Activated T-helper 2 cell treated with anti-CD3 and anti-CD28 coated beads, Interferon-gamma antibody, Interleukin-2, Interleukin-4, amounts not matched to agents 10 μg/mL and 5 μg/mL and 100 μg/mL, durations not matched to agents 14 hours and 24 hours and 36 hours (primary cell): ENCODE data around the gene NGRN. TPM values are rescaled to one million over a fixed set of nuclear protein-coding genes. Genes with fewer than 3 reads are reported as not detected.
"Not testable (repeated sequence)": the region's sequence is repeated elsewhere in the genome, so short reads cannot be mapped to it uniquely, and the experiment has no call there.

Experiments used
- DNase-seq: peaks from one replicate; pipeline ENCODE4 v3.0.0; 2021; ENCODE audit warnings: low spot score
- H3K27ac Mint-ChIP-seq: one replicate; pipeline ENCODE4 v1.8.0; 2021; ENCODE audit warnings: mixed read lengths
- H3K27me3 Mint-ChIP-seq: one replicate; pipeline ENCODE4 v1.8.0; 2021; ENCODE audit warnings: low read depth, mixed read lengths
- H3K36me3 Mint-ChIP-seq: one replicate; pipeline ENCODE4 v1.8.0; 2021; ENCODE audit warnings: low read depth, mixed read lengths
- H3K4me1 Mint-ChIP-seq: one replicate; pipeline ENCODE4 v1.8.0; 2021; ENCODE audit warnings: low read depth, mixed read lengths
- H3K4me3 Mint-ChIP-seq: one replicate; pipeline ENCODE4 v1.8.0; 2021; ENCODE audit warnings: low read depth, mild to moderate bottlenecking, moderate library complexity, mixed read lengths
- H3K9me3 Mint-ChIP-seq: one replicate; pipeline ENCODE4 v1.8.0; 2021; ENCODE audit warnings: mixed read lengths
- intact Hi-C: fragments of 100-400 bp; cut with micrococcal nuclease; formaldehyde crosslinking; loops from one replicate; pipeline ENCODE4 v1.15.1; 2023
- total RNA-seq: library from RNA; stranded (reverse); gene quantifications from 2 replicates; pipeline ENCODE4 v1.2.3, GENCODE V29; 2022

The NGRN gene
- total RNA-seq, 1 donor from 2014 or later, result 40.3 TPM

DNA sequence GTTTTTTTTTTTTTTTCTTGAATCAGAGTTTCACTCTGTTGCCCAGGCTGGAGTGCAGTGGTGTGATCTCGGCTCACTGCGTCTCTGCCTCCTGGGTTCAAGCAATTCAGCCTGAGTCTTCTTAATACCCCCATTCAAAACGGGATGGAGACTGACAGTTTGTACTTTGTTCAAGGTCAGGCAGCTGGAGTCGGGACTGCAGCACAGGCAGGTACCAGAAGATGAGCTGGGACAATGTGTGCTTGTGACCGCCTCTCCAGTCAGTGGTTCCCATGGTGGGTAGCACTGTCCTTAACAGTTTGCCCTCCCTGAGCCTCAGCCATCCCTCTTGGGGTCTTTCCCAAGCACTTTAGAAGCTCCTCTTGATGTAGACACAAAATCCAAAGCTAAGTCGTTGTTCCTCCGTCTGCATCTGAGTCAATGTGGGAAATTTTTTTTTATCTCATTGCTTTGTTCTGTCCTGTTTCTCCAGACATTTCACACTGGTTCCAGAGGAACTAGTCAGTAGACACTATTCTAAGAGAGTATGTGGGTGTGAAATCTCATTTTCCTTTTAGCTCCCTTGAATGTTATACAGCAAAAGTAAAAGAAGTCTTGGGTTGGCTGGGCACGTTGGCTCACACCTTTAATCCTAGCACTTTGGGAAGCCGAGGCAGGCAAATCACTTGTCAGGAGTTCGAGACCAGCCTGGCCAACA, 21.4 kb upstream of the NGRN start:
- intact Hi-C loops, result no loop called here
- Mint-ChIP-seq H3K36me3 (peaks cover 9% of the 10 kb centered on the region), H3K4me3 (no peak overlapping the region), H3K9me3 (no peaks in the 10 kb centered on the region), H3K4me1 (peaks cover 12% of the 10 kb centered on the region), H3K27me3 (no peaks in the 10 kb centered on the region), H3K27ac (no peak overlapping the region)
- no peak for DNase-seq

DNA sequence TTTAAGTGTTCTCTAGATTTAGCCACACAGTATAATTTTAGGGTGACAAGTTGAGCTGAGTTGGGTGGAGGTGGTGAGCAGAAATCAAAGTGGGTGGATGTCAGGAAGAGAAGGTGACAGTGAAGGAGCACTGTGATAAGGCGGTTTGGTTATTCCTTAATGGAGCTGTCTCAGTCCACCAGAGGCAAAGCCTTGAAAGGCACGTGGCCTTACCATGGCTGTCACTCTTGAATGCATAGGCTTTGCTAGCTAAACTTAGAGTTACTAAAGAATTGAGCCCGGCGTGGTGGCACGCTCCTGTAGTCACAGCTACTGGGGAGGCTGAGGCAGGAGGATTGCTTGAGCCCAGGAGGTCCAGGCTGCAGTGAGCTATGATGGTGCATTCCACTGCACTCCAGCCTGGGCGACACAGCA, 16.7 kb upstream of the NGRN start:
- H3K9me3 Mint-ChIP-seq, result no peaks in the 10 kb centered on the region
- no peak for DNase-seq
- H3K4me1 Mint-ChIP-seq, result peaks cover 11% of the 10 kb centered on the region
- no peaks in the 10 kb centered on the region for H3K36me3 Mint-ChIP-seq
- no peak overlapping the region for H3K27ac Mint-ChIP-seq
- H3K4me3 Mint-ChIP-seq, result peak overlapping the region; percentile 68
- no peaks in the 10 kb centered on the region for H3K27me3 Mint-ChIP-seq
- intact Hi-C loops, result loop anchor here (1.0 kb wide), 1 partner anchor 17 kb away; the partner anchor contains the start of gene NGRN

DNA sequence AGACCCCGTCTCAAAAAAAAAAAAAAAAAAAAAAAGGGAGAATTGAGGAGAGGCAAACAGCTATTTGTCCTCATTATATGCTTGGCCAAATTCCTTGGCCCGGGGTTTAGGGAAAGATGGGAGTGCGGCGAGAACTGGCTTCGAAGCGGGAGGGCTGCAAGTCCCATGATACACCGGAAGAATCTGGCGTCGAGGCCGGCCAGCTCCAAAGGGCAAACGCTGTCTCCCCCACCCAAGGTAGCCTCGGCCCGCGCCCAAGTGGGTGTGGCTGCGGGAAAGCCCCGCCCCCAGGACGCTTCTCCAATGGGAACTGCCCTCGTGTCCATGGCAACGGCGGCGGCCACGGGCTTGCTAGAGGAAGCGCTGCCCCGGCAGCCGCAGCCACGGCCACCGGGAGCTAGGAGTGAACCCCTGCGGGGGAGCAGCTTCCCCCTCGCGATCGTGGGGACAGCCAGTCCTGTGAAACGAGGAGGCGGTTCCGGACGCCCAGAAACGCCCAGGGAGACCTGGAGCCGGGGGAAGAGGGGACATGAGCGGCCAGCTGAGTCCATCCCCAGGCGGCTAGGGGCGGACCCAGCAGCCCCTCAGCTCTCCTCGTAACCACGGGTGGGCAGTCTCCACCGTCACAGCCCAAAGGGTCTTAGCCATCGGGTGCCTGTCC, 16.1 kb upstream of the NGRN start, which contains the start of gene TTLL13:
TTLL13 (plus strand) TSS at position 354 of the 661 bp plus-strand sequence. CDS start 1,075 bp downstream, outside the sequence.
- Mint-ChIP-seq H3K9me3 (no peaks in the 10 kb centered on the region), H3K36me3 (no peaks in the 10 kb centered on the region), H3K4me3 (peak within 1 kb of the TSS; percentile 73), H3K27ac (no peak within 1 kb of the TSS), H3K4me1 (peaks cover 11% of the 10 kb centered on the region), H3K27me3 (no peaks in the 10 kb centered on the region)
- peak; percentile 78 for DNase-seq
- intact Hi-C loops, result loop anchor here (1.0 kb wide), 1 partner anchor 16 kb away; the partner anchor contains the start of gene NGRN

DNA sequence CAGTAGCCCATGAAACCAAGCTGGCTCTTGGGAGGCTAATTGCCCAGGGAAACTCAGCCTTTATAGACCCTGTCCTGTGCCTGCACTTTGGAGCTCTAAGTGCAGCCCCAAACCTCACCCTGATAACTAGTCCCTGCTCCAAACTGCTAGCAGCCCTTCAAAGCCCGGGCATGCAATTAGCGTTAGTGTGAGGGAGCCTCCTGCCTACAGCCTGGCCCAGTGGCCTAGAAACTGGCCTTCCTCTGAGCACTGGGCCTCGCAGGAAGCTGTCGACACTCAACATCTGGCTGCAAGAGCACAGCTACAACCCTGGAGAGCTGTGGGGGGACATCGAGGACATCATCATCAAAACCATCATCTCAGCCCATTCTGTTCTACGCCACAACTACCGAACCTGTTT, 7.7 kb upstream of the NGRN start:
- Mint-ChIP-seq H3K27ac (no peak overlapping the region), H3K27me3 (no peaks in the 10 kb centered on the region), H3K4me3 (no peak overlapping the region), H3K36me3 (no peaks in the 10 kb centered on the region), H3K9me3 (no peaks in the 10 kb centered on the region), H3K4me1 (peaks cover 12% of the 10 kb centered on the region)
- intact Hi-C loops, result no loop called here
- no peak for DNase-seq

DNA sequence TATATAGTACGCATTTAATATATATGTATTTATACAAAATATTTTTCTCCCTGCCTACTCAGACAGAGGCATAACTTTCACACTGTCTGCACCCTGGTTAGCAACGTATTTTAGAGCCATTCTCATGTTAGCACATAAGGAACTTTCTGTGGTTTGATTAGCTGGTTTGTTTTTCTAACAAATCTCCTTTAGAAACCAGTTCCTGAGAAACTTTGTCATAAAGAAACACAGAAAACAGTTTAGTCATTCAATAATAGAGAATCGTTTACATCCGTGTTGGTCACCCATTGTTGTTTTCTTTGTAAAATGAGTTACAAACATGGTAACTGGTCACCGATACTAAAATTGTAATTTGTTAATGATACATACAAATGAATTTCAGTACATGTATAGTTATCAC, 5.9 kb upstream of the NGRN start:
- no peaks in the 10 kb centered on the region for H3K27me3 Mint-ChIP-seq
- H3K36me3 Mint-ChIP-seq, result no peaks in the 10 kb centered on the region
- no peak for DNase-seq
- H3K4me1 Mint-ChIP-seq, result peaks cover 18% of the 10 kb centered on the region
- no peaks in the 10 kb centered on the region for H3K9me3 Mint-ChIP-seq
- intact Hi-C loops, result no loop called here
- peak overlapping the region; percentile 78 for H3K27ac Mint-ChIP-seq
- H3K4me3 Mint-ChIP-seq, result no peak overlapping the region

DNA sequence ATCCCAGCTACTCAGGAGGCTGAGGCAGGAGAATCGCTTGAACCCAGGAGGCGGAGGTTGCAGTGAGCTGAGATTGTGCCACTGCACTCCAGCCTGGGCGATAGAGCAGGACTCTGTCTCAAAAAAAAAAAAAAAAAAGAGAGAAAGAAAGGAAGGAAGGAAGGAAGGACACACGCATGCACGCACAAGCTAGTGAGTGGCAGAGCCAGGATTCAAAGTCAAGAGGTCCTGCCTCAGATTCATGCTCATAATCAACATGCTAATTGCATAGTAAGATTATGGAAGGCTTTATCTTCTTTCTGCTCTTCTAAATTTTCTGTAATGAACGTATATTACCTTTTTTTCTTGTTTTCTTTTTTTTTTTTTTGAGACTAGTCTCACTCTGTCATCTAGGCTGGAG, 4.7 kb upstream of the NGRN start:
- H3K36me3 Mint-ChIP-seq, H3K27me3 Mint-ChIP-seq, H3K4me3 Mint-ChIP-seq, DNase-seq, H3K27ac Mint-ChIP-seq, intact Hi-C loops, H3K9me3 Mint-ChIP-seq: not testable (repeated sequence)
- H3K4me1 Mint-ChIP-seq, result peaks cover 23% of the 10 kb centered on the region

DNA sequence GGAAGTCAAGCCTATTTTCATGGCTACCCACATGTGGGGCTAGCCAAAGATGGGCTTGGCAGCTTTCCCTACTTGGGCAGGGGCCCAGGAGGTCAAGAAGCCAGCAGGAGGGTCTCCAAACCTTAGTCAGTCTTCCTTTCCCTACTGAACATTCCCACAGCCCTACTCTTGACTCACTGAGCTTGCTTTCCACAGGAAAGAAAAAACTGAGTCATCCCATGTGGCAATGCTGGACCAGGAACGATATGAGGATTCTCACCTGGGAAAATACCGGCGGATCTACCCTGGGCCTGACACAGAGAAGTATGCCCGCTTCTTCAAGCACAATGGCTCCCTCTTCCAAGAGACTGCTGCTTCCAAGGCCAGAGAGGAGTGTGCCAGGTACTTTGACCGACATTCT, 3.7 kb upstream of the NGRN start:
- no peak for DNase-seq
- H3K9me3 Mint-ChIP-seq, result no peaks in the 10 kb centered on the region
- H3K27me3 Mint-ChIP-seq, result no peaks in the 10 kb centered on the region
- peaks cover 12% of the 10 kb centered on the region for H3K36me3 Mint-ChIP-seq
- H3K27ac Mint-ChIP-seq, result no peak overlapping the region
- H3K4me3 Mint-ChIP-seq, result no peak overlapping the region
- peaks cover 26% of the 10 kb centered on the region for H3K4me1 Mint-ChIP-seq
- intact Hi-C loops, result no loop called here

DNA sequence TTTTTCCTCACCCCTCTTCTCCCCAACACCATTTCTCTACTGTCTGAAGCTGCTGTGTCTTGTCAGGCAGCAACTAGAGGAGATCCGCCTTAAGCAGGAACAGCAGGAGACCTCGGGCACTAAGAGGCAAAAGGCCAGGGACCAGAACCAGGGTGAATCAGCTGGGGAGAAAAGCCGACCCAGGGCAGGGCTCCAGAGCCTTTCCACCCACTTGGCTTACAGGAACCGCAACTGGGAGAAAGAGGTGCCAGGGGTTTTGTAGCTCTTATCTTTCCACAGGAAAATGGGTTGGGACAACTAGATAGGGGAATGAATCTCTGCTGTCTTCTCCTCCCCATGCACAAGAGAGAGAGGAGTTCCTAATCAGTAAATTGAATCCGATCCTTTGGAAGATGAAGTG, 3.0 kb upstream of the NGRN start:
- H3K4me3 Mint-ChIP-seq, result no peak overlapping the region
- no peaks in the 10 kb centered on the region for H3K27me3 Mint-ChIP-seq
- no peaks in the 10 kb centered on the region for H3K9me3 Mint-ChIP-seq
- intact Hi-C loops, result no loop called here
- H3K36me3 Mint-ChIP-seq, result peaks cover 16% of the 10 kb centered on the region
- H3K4me1 Mint-ChIP-seq, result peaks cover 31% of the 10 kb centered on the region
- no peak overlapping the region for H3K27ac Mint-ChIP-seq
- no peak for DNase-seq

DNA sequence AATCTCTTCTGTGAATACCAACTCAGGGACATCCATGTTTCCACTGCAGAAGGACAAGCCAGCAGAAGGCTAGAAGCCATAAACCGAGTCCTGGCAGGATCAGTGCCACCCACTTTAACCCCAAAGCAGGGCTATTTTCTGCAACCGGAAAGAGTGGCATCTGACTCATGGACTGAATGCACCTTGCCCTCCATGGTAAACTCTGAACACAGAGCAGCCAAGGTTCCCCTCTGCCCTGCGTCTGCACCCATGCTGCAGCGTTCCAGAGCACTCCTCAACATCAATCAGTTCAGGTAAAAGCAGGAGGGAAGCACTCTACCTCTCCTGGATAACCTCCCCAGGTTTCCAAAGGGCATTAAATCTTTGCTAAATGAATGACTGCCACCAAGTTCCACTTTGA, 801 bp upstream of the NGRN start:
- Mint-ChIP-seq H3K27me3 (no peaks in the 10 kb centered on the region), H3K9me3 (no peaks in the 10 kb centered on the region), H3K4me3 (peak overlapping the region; percentile 97), H3K4me1 (peaks cover 33% of the 10 kb centered on the region), H3K27ac (peak overlapping the region; percentile 96), H3K36me3 (peaks cover 32% of the 10 kb centered on the region)
- intact Hi-C loops, result loop anchor here (1.0 kb wide), 2 partner anchors 15 to 30 kb away; partner anchors contain the start of genes GDPGP1 and TTLL13
- DNase-seq, result no peak

DNA sequence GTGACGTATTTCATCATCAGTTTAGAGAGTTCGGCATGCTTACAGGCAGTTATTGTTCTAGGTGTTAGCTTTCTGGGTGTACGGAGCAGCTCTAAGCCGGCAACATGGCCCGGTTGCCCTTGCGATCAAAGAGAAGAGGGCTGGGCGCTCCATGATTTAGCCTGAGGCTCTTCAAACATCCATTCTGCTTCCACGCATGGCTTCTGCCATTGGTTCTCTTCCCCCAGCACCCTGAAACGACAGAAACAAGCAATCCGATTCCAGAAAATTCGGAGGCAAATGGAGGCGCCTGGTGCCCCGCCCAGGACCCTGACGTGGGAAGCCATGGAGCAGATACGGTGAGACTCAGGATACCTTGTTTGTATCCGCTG, 574 bp downstream of the NGRN start:
- peak overlapping the region; percentile 97 for H3K4me3 Mint-ChIP-seq
- DNase-seq, result peak; percentile 51
- peaks cover 44% of the 10 kb centered on the region for H3K36me3 Mint-ChIP-seq
- no peaks in the 10 kb centered on the region for H3K27me3 Mint-ChIP-seq
- peaks cover 41% of the 10 kb centered on the region for H3K4me1 Mint-ChIP-seq
- no peaks in the 10 kb centered on the region for H3K9me3 Mint-ChIP-seq
- peak overlapping the region; percentile 96 for H3K27ac Mint-ChIP-seq
- intact Hi-C loops, result no loop called here

DNA sequence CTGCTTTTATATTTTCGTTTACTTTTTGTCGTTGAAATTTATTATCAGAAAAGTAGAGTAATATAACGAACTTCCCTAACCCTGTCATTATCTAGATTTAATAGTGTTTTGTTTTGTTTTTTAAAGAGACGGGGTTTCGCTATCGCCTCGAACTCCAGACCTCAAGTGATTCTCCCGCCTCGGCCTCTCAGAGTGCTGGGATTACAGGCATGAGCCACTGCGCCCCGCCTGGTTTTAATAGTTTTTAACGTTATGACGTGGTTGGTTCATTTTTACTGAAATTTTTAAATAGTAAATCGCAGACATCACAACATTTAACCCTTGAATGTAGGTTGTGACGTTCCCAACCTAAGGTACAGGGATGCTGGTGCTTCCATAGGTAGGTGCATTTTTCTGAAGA, 1.0 kb downstream of the NGRN start:
- Mint-ChIP-seq H3K4me1 (peaks cover 45% of the 10 kb centered on the region), H3K9me3 (no peaks in the 10 kb centered on the region), H3K4me3 (peak overlapping the region; percentile 97), H3K36me3 (peaks cover 48% of the 10 kb centered on the region), H3K27me3 (no peaks in the 10 kb centered on the region), H3K27ac (peak overlapping the region; percentile 96)
- intact Hi-C loops, result no loop called here
- DNase-seq, result no peak

DNA sequence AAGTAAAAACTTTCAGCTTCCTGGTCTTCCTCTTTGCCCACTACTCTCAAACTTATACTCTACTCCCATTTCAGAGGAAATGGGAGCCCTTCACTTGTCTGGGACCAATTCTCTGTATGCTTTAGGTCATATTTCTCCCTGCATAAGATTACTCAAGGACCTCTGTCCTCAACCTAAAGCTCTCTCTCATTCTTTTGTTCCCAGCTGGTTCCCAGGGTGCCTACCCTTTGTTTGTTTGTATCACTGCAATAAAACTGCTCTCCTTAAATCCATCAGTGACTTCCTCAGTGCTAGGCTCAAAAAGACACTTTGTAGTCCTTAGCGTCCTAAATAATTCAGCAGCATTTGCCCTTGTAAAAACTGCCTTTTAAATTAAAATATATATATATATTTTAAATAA, 2.9 kb downstream of the NGRN start:
- no peak for DNase-seq
- Mint-ChIP-seq H3K9me3 (no peaks in the 10 kb centered on the region), H3K4me3 (peak overlapping the region; percentile 68), H3K27me3 (no peaks in the 10 kb centered on the region), H3K4me1 (peaks cover 51% of the 10 kb centered on the region), H3K27ac (peak overlapping the region; percentile 5), H3K36me3 (peaks cover 67% of the 10 kb centered on the region)
- intact Hi-C loops, result no loop called here

DNA sequence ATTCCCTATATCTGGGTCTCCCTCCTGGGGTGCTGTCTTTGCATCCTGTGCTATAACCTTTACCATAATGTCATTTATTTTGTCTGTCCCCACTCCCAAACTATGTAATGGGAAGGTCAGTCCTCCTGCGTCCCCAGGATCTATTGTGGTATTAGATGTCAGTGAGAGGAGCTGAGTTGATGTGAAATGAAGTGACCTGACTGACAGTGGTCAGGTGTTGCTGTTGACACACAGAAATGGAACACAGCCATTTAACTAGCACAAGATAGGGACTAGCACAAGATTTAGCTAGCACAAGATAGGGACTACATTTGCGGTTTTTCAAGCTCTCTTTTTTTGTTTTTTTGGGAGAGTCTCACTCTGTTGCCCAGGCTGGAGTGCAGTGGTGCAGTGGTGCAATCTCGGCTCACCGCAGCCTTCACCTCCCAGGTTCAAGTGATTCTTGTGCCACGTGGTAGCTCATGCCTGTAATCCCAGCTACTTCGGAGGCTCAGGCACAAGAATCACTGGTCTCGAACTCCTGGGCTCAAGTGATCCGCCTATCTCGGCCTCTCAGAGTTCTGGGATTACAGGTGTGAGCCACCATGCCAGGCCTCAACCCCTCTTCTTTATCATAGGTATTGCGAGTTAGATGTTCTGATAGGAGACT, 5.2 kb downstream of the NGRN start:
- peaks cover 41% of the 10 kb centered on the region for H3K4me1 Mint-ChIP-seq
- peaks cover 74% of the 10 kb centered on the region for H3K36me3 Mint-ChIP-seq
- no peaks in the 10 kb centered on the region for H3K9me3 Mint-ChIP-seq
- H3K27me3 Mint-ChIP-seq, result no peaks in the 10 kb centered on the region
- no peak for DNase-seq
- intact Hi-C loops, result no loop called here
- peak overlapping the region; percentile 3 for H3K27ac Mint-ChIP-seq
- H3K4me3 Mint-ChIP-seq, result no peak overlapping the region
